GM23248 (cell line): ENCODE results near the gene BCL2L13.
"Not testable (repeated sequence)": the region's sequence is repeated elsewhere in the genome, so short reads cannot be mapped to it uniquely, and the experiment has no call there.

Experiments used
- EZH2 ChIP-seq: fragments of 200-600 bp; sonication (generic); IDR thresholded peaks from 2 replicates; pipeline ENCODE4 v1.6.1; 2018; ENCODE audit warnings: antibody characterized with exemption, mild to moderate bottlenecking; ENCODE audit not compliant: insufficient read depth, poor library complexity, severe bottlenecking
- EZH2phosphoT487 ChIP-seq: fragments of 200-600 bp; sonication (generic); IDR thresholded peaks from 2 replicates; pipeline ENCODE4 v1.6.1; 2018; ENCODE audit warnings: antibody characterized with exemption, moderate library complexity, mild to moderate bottlenecking, low read depth; ENCODE audit not compliant: insufficient read depth

DNA sequence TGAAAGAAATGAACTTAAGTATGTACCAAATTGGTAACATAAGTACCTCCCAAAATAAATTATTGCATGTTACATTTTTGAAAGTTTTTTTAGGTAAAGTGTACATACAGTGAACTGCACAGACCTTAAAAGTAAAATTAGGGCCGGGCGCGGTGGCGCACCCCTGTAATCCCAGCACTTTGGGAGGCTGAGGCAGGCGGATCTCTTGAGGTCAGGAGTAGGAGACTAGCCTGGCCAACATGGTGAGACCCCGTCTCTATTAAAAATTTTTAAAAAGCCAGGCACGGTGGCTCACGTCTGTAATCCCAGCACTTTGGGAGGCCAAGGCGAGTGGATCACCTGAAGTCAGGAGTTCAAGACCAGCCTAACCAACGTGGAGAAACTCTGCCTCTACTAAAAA is 1.7 kb upstream of the BCL2L13 start:
- TF ChIP-seq EZH2phosphoT487, EZH2: not testable (repeated sequence)
